HG02973 (cell line): ENCODE data around the gene UBASH3A.

Experiments
- ATAC-seq: cut with Tn5 transposase; IDR thresholded peaks from one replicate; pipeline ENCODE4 v1.9.1; 2021; ENCODE audit warnings: moderate library complexity; ENCODE audit not compliant: unreplicated experiment

Gene UBASH3A

DNA sequence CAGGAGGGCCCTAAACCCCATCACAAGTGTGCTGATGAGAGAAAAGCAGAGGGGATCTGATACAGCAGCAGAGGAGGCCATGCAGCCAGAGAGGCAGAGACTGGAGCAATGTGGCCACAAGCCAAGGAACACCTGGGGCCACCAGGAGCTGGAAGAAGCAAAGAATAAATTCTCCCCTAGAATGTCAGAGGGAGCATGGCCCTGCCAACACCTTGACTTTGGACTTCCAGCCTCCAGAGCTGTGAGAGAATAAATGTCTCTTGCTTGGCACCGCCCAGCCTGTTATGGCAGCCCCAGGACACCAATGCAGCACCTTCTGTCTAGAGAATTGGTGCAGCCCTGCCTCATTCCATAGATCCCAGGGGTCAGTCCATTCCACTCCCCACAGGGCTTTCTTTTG, 25.3 kb downstream of the UBASH3A start:
- ATAC-seq = no peak

DNA sequence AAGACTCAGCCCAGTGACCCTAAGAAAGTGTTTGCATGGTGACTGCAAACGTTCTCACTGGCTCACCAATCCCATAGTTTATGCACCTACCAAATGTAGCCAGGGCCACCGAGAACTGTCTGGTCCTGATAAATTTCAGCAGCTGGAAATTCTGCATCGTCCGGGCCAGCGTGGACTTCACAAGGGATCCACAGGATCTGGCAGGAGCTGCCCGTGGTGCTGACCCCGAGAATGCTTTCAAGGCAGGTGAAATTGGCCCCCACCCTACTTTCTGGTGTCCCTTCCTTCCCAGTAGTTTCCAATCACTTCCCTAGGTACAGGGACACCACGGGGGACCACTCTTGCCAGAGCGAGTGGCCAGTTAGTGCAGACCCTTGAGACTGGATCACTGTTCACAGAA, 26.2 kb downstream of the UBASH3A start:
- no peak for ATAC-seq

DNA sequence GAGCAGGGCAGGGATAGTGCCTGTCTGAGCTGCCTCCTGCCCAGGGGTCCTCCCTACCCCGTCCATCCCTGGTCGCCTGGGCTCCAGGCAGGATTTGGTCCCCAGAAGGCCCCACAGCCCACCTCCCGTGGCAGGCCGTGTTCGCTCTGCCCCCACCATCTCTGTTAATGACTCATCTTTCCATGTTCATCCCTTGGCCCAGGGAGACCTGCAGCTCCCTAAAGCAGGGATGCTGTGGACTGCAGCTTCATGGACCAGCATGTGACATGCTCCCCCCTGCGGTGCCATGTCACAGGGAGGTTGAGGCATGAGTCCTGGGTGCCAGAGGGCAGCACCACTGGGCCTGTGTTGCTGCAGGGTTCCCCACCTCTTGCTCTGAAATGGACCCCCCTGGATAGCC, 26.8 kb downstream of the UBASH3A start:
- ATAC-seq = no peak

DNA sequence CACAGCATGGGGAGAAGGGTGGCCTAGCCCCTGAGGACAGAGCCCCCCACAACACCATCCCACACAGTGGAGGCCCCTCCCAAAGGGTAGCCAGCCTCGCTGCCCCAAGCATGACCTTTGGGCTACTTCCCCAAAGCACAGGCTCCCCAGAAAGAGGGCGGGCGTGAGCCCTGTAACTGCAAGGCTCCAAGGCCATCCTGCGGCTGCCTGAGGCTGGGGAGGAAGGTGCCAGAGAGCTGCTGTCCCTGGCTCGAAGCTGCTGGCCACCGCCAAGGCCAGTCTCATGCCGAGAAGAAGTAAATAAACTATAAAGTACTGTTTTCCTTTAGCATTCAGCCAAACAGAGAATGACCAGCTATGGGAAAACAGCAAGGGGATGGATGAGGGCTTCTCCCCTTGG, 27.5 kb downstream of the UBASH3A start:
- no peak for ATAC-seq

DNA sequence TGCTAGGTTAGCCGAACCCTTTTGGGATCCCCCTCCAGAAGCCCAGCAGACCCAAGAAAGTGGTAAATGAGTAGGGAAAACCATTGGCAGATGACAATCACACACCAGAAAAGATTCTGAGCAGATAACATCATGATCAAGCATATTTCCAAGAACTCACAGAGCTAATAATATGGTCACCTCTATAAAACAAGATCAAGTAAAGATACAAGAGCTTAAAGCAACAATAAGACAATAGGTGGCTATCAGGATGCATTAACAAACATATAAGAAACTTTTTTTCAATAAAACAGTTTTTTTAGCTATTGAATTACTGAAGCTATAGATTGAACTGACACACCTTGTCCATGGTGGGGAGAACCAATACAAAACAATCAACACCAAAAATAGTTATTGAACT, 29.0 kb downstream of the UBASH3A start:
- ATAC-seq = no peak

DNA sequence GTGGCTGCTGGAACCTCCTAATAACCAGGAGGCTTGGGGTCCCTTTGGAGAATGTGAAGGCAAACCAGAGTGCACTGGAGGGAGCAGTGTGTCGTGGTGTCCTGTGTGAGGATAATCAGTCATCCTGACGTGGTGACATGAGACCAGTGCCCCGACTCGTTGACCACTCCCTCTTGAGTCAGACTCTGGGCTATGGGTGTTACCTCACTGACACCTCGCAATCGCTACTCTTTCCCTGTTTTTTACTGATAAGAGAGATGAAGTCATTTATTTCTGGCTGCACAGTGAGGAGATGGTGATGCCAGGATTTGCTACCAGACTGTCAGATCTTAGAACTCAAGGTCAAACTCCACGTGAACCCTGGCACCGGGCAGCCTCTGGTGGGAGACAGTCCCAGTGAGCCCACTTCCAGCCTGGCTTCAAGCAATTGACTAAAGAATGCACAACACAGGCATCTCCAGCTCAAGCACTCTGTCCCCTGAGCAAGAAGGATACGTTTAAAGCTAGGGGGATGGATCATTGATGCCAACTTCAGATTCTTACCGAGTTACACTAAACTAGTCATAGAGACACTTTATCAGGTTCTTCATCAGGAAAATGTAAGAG, 30.3 kb downstream of the UBASH3A start:
- no peak for ATAC-seq

DNA sequence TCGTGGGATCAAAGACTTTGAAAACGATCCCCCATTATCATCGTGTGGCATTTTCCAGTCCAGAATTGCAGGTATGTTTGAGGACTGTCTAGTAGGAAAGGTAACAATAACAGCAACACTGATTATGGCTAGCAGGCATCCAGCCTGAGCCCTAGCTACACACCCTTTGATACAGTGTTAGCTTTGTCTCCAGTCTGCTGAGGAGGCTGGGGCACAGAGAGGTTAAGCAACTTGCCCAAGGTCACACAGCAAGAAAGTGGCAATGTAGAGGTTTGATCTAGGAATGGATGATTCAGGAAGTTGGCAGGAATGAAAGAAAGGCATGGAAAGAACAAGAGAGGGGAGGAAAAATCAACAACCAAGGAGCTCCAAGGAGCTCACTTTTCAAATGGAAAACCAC, 31.2 kb downstream of the UBASH3A start:
- ATAC-seq = no peak

DNA sequence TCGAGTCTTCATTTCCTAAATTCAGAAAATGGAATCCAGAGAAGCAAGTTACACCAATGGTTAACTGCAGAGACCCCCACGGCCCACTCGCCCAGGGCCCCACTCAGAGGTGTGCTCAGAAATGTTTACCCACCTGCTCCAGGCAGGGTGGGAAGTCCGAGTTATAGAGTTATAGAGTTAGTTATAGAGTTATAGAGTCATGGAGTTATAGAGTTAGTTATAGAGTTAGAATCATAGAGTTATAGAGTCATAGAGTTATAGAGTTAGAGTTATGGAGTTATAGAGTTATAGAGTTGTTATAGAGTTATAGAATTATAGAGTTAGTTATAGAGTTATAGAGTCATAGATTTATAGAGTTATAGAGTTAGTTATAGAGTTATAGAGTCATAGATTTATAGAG, 31.7 kb downstream of the UBASH3A start:
- ATAC-seq = no peak

DNA sequence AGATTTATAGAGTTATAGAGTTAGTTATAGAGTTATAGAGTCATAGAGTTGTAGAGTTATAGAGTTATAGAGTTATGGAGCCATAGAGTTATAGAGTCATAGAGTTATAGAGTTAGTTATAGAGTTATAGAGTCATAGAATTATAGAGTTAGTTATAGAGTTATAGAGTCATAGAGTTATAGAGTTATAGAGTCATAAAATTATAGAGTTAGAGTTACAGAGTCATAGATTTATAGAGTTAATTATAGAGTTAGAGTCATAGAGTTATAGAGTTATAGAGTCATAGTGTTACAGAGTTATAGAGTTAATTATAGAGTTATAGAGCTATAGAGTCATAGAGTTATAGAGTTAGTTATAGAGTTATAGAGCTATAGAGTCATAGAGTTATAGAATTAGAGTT, 32.1 kb downstream of the UBASH3A start:
- no peak for ATAC-seq

DNA sequence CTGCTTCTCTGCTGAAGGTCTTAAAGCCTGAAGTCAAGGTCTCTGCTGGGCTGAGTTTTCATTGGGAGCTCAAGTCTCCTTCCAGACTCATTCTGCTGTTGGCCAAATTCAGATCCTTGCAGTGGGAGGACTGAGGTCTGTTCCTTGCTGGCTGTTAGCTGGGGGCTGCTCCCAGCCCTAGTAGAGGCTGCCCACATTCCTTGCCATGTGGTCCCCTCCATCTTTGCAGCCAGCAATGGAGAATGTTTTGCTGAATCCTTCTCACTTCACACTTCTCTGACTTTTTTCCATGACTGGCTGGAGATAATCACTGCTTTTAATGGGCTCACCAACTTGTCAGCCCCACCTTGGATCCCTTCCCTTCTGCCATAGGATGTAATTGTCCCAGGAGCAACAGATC, 33.2 kb downstream of the UBASH3A start:
- no peak for ATAC-seq

DNA sequence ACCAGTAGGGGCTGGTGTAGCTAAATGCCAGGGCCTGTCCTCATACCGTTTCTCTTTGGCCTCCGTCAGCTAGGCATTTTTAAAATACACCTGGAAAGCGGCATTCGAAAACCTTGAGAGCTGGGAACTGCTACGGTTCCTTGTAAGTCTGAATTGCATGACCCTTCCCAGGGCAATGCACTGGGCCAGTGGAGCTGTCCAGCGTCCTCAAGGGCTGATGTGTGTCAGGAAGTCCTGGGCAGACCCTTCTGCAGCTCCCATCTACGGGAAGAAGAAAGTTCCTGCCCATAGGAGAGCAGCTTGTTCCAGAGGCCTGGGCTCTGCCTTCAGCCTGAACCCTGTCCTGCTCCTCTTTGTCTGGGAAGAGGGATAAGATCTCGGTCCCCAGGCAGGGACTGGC, 34.1 kb downstream of the UBASH3A start:
- no peak for ATAC-seq

DNA sequence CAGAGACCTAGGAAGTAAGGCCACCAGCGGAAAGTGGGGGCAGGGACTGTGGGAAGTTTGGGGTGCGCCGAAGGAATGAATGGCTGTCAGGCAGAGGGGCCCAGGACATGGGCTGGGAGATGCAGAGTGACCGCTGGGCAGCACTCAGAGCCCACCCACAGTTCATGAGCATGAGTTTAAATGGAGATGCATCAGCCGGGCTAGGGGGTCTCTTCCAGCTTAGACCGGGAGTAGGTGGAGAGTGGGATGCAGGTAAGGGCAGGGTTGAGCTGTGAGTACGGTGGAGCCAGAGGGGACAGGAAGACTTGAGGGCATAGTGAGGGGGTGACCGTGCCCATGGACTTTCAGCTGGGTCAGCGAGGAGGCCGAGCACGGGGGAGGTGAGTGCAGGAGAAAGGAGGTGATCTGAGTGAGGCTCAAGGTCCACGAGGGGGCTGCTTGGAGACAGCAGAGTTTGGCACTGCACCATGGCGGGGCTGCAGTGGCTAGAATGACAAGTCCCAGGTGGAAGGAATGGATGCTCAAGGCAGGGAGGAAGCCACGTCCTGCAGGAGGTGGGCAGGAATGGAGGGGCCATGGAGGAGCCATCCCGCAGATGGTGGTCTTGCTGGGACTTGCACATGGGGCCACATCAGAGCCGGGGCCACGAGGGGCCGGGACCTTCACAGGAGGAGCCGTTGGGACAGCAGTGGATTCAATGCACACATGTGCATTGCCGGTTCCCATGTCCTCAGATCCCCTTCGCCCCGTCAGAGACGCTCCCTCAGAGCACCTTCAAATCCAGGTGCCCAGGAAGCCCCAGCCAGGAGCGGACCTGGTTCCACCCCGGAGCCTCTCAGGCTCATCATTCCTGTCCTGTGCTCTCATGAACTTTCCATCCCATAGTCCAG, 34.9 kb downstream of the UBASH3A start:
- no peak for ATAC-seq

DNA sequence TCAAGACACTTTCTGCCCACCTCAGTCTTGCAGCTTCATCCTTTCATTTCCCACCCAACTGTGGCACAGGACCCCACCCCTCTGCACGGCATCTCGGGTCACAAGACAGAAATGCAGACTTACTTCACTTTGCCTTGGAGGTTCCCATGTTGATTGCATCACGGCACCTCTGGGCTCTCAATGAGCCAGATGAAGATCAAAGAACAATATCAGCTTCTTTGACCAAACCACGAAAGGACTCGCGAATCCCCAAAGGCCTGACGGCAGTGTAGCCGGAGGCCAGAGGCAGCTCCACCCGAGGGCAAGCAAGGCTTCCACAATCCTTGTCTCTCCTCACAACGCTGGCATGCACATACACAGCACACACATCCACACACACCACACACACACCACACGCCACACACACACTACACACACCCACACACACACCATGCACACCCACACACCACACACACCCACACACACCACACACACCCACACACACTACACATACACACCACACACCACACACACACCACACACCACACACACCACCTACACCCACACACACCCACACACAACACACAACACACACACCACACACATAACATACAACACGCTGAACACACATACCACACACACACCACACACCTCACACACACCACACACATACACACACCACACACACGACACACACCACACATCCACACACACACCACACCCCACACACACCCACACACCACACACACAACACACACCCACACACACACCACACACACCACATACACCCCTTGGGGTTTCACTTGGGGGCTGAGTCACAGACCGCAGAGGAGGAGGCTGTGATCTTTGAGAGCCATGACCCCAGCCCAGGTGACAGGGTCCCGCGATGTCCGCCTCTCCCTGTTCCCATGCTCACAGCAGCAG, 35.8 kb downstream of the UBASH3A start:
- ATAC-seq = no peak

DNA sequence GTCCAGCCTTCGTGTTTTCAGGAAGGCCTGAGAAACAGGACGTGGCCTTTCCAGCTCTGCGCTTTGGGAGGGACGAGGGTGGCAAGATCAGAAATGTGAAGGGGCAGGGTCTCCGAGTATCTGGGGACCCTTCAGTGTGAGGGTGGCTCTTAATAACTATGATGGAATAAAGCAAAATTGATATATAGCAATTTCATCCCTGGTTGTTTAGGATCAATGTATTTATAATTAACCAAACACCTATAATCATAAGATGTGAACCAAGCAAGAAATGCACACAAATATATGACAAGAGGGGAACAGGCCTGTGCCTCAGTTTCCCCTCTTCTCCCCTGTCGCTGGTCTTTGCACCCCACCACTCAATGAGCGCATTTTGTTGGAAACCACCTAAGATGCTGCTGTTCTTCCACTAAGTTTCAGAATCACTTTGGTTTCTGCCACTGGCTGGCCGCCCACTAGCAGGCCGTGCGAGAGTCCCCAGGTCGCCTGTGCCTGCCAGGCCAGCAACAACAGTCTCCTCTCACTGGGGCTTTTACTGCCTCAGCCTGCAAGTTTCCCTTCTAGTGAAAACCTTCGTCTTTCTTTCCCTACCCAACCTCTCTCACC, 36.6 kb downstream of the UBASH3A start:
- ATAC-seq = peak; percentile 51

DNA sequence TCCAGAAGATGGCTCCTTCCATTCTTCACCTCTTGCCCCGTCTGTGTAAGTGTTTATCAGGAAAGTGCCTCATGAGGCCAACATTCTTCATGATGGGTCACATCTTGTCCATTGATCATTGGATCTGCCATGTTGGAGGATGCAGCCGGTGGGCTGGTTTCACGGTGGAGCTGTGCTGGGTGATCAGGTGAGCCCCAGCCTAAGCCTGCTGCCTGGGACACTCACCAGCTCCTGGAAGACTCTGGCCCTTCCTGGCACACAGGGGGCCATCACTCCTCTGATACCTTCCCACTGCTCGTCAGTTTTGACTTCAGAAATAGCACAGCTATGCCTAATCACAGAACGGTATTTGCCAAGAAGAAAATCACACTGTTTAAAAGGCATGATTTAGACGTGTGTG, 38.3 kb downstream of the UBASH3A start:
- no peak for ATAC-seq

DNA sequence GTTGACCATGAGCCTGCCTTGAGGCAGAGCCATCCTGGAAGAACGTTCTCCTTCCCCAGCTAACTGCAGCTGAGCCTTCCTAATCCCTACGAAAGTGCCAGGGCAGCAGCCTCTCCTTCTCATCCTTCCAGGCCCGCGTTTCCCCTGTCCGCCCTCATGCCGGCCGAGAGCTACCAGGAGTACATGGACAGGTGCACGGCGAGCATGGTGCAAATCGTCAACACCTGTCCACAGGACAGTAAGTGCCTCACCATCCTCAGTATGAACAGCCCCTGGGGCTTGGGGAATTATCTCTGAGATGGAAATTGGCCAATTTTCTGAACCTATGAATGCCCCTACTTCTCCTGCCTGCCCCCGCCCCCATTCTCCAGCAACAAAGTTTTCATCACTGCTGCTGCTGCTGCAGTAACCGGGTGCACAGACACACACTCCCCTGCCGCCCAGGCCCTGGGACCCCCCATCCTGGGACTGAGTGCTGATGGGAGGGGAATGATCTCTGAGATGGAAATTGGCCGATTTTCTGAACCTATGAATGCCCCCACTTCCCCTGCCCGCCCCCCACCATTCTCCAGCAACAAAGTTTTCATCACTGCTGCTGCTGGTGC, 39.6 kb downstream of the UBASH3A start:
- ATAC-seq = no peak

DNA sequence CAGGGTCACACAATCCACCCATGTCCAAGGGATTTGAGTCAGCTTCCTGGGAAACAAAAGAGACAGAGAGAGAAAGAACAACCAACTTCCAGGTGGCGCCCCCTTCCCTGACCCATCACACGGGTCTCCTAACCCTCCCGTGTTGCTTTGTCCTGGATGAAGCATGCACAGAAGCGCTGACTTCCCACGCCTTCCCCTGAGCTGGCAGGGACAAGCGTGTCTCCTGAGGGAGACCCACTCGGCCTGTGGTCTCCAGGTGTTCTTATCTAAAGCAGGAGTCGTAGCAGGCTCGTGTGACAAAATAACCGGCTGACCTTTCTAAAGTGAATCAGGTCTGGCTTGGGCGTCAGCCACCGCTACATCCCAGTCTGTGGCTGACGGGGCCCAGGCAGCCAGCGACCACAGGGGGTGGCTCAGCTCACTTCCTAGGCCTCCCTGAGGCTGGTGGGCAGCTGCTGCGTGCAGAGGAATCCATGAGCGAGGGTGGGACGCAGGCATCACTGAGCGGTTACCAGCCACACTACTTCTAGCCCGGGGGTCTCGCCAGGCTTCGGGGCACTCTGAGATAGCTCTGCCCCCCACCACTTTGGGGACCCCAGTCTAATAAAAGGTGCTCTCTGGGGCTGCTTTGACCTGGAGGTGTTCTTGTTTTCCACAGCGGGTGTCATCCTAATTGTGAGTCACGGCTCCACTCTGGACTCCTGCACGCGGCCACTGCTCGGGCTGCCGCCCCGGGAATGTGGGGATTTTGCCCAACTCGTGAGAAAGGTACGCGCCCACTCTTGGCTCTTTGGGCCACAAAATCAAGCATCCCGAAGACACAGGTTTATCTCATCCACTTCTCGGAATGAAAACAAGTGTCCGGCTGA, 40.4 kb downstream of the UBASH3A start:
- no peak for ATAC-seq

DNA sequence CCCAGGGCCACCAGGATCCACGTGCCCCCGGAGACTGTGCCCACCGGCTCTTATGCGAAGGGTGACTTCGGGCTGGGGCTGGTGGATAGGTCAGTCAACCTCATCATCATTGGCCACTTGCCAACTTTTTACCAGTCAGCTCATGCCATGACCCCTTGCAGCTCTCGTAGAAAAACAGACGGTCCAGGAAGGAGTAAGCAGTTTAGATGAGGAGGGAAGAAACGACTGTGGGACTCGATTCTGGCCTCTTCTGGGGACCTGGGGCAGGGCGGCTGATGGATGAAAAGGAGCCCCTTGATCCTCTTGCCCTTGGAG, 41.0 kb downstream of the UBASH3A start:
- no peak for ATAC-seq

DNA sequence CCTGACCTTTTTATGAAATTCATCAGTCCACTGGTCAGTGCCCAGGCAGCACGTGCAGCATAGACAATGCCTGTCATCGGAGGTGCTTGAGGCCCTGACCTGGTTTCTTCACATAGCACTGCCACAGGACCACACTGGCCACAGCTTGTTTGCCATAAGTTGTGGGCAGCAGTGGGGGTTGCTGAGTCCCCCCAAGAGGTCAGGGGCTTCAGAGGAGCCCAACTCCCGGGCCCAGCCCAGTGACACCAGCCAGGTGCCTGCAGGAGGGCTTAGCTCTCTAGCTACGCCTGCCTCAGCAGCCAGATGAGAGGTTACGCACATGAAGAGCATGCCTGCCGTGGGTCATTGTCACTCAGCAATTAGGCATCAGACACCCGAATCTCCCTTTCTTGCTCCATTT, 41.6 kb downstream of the UBASH3A start:
- ATAC-seq = no peak

DNA sequence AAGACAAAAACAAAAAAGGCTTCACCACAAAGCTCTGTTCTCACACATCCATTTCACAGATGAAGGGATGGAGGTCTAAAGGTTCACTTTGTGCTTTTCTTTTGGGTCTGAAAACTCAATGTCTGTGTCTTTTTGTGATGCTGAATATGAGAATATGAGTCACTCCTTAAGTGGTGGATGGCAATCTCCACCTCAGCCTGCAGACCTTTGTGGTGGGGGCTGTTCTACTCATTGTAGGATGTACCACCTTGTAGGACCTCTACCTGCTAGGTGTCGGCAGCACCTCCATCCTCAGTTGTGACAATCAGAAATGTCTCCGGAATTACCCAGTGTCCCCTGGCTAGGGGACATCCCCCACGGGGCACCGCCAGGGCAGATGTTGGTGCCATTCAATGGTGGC, 42.8 kb downstream of the UBASH3A start:
- ATAC-seq = no peak
